Measurements from ENCODE around the gene TRMT1L.

DNA sequence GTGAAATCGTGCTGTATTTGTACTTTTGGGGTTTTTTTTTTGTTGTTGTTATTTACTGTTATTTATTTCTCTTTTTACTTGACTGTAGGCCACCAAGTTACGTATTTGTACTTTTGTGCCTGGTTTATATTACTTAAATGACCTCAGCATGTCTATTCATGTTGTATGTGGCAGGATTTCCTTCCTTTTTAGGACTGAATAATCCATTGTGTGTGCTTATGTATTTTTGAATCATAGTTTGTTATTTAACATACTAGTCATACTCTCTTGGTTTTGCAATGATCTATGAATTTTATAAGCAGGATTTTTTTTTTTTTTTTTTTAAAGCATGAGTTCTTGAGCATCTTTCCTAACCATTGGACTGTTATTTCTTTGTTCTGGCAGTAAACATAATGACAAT is 60.2 kb downstream of the TRMT1L start:
- TF ChIP-seq, protein P1, sequence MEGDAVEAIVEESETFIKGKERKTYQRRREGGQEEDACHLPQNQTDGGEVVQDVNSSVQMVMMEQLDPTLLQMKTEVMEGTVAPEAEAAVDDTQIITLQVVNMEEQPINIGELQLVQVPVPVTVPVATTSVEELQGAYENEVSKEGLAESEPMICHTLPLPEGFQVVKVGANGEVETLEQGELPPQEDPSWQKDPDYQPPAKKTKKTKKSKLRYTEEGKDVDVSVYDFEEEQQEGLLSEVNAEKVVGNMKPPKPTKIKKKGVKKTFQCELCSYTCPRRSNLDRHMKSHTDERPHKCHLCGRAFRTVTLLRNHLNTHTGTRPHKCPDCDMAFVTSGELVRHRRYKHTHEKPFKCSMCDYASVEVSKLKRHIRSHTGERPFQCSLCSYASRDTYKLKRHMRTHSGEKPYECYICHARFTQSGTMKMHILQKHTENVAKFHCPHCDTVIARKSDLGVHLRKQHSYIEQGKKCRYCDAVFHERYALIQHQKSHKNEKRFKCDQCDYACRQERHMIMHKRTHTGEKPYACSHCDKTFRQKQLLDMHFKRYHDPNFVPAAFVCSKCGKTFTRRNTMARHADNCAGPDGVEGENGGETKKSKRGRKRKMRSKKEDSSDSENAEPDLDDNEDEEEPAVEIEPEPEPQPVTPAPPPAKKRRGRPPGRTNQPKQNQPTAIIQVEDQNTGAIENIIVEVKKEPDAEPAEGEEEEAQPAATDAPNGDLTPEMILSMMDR (IDR thresholded peaks at IDR 0.05), result no peak
- TF ChIP-seq POLR2A (IDR thresholded peaks at IDR 0.05), result no peak
